Retinal pigment epithelial cell (primary cell): Measurements from ENCODE around the gene SLX9.
A peak's percentile ranks its signal among the peaks of the same experiment; 100 is the strongest.

Experiments used
- DNase-seq: peaks from one replicate; pipeline ENCODE4 v3.0.0-alpha.2; 2010; ENCODE audit warnings: low read depth
- H3K4me3 ChIP-seq: 2 replicates; pipeline ENCODE4 v1.5.1; 2011; ENCODE audit warnings: mild to moderate bottlenecking, low read length, control low read depth, moderate library complexity
- CTCF ChIP-seq: conservative IDR thresholded peaks from 2 replicates; pipeline ENCODE4 v1.5.1; 2011; ENCODE audit warnings: low read depth, low read length, control low read depth, inconsistent platforms

Gene SLX9

GRCh38 chr21:44947111-44947929 lies 7.5 kb downstream of the SLX9 start:
- TF ChIP-seq CTCF, result no peak
- no peak for DNase-seq

GRCh38 chr21:44947930-44948331 lies 8.1 kb downstream of the SLX9 start:
- TF ChIP-seq CTCF, result no peak
- no peak for DNase-seq
- no peak overlapping the region for H3K4me3 ChIP-seq

More at GRCh38 chr21:44947111-44947929, 7.5 kb downstream of the SLX9 start:
- H3K4me3 ChIP-seq, result no peak overlapping the region

- no peak for TF ChIP-seq CTCF
- no peak for DNase-seq
- H3K4me3 ChIP-seq, result no peak overlapping the region
These were observed 8.7 kb downstream of the SLX9 start for GRCh38 chr21:44948426-44949120.

GRCh38 chr21:44949161-44949778 lies 9.4 kb downstream of the SLX9 start:
- H3K4me3 ChIP-seq, result no peak overlapping the region
- DNase-seq, result no peak

GRCh38 chr21:44949779-44950198 lies 10.0 kb downstream of the SLX9 start:
- peak; percentile 94 for TF ChIP-seq CTCF
- no peak for DNase-seq
- no peak overlapping the region for H3K4me3 ChIP-seq

More at GRCh38 chr21:44949161-44949778, 9.4 kb downstream of the SLX9 start:
- no peak for TF ChIP-seq CTCF

- no peak for DNase-seq
- no peak overlapping the region for H3K4me3 ChIP-seq
- no peak for TF ChIP-seq CTCF
These were observed 10.5 kb downstream of the SLX9 start for GRCh38 chr21:44950351-44950750.
